Esophagus muscularis mucosa (tissue), 4 donors: ENCODE data around the gene CAMK2N1.

ENCODE experiments used
- CTCF ChIP-seq, 3 experiments: fragments of 200-600 bp in 2 of 3; fragments of 450-650 bp in 1 of 3; sonication (generic) in 2 of 3; IDR thresholded peaks; one replicate each; pipeline ENCODE4 v1.5.1; 2017 to 2019; ENCODE audit warnings: antibody characterized with exemption in 3 of 3, mild to moderate bottlenecking in 2 of 3, moderate library complexity in 1 of 3
- EP300 ChIP-seq: sonication (generic); formaldehyde crosslinking; IDR thresholded peaks from one replicate; pipeline ENCODE4 v1.6.1; 2017; ENCODE audit warnings: antibody characterized with exemption
- POLR2A ChIP-seq: fragments of 450-650 bp; IDR thresholded peaks from one replicate; pipeline ENCODE4 v1.6.1; 2017; ENCODE audit warnings: antibody characterized with exemption, moderate library complexity, mild to moderate bottlenecking, low read depth

- TF ChIP-seq POLR2A (no peak), CTCF (IDR thresholded peaks at IDR 0.05) (no peak), EP300 (no peak)
Observed at GRCh38 chr1:20479840-20480239, 6.2 kb downstream of the CAMK2N1 start.
